C4-2B (cell line): Measurements from ENCODE around the gene RAB14.
"Not testable (repeated sequence)": the region's sequence is repeated elsewhere in the genome, so short reads cannot be mapped to it uniquely, and the experiment has no call there.

Source experiments
- H3K27ac ChIP-seq: fragments of 450-650 bp; 2 replicates; pipeline ENCODE4 v1.5.1; 2017
- CTCF ChIP-seq: fragments of 450-650 bp; conservative IDR thresholded peaks from 2 replicates; pipeline ENCODE4 v1.5.1; 2017; ENCODE audit warnings: mild to moderate bottlenecking
- ZFX ChIP-seq: fragments of 450-650 bp; IDR thresholded peaks from 2 replicates; pipeline ENCODE4 v1.6.1; 2017

RAB14 gene

GRCh38 chr9:121138973-121139372, 62.7 kb downstream of the RAB14 start:
- no peak overlapping the region for H3K27ac ChIP-seq

GRCh38 chr9:121138561-121138960, 63.1 kb downstream of the RAB14 start:
- TF ChIP-seq CTCF: no peak
- no peak for TF ChIP-seq ZFX
- H3K27ac ChIP-seq: no peak overlapping the region

More at GRCh38 chr9:121138973-121139372, 62.7 kb downstream of the RAB14 start:
- TF ChIP-seq ZFX (no peak), CTCF (no peak)

GRCh38 chr9:121135642-121136041, 66.0 kb downstream of the RAB14 start:
- TF ChIP-seq ZFX (no peak), CTCF (no peak)
- no peak overlapping the region for H3K27ac ChIP-seq

GRCh38 chr9:121133104-121133816, 68.4 kb downstream of the RAB14 start:
- TF ChIP-seq CTCF (no peak), ZFX (no peak)
- no peak overlapping the region for H3K27ac ChIP-seq

- H3K27ac ChIP-seq: not testable (repeated sequence)
Observed at GRCh38 chr9:121129384-121129783, 72.3 kb downstream of the RAB14 start.
